ENCODE results near the gene IQSEC2. TPM values are rescaled to one million over a fixed set of nuclear protein-coding genes. Genes with fewer than 3 reads are reported as not detected.

IQSEC2 gene
- total RNA-seq, 1 donor from 2014 or later: 17.3 TPM

GRCh38 chrX:53287493-53288138 lies 6.2 kb upstream of the IQSEC2 start:
- H3K27me3 ChIP-seq: no peaks in the 10 kb centered on the region
- no peak for TF ChIP-seq CTCF (IDR thresholded peaks at IDR 0.05)
- no peak overlapping the region for H3K4me3 ChIP-seq
- DNase-seq (no peak), ATAC-seq (peak; percentile 66)
- peak overlapping the region; percentile 47 for H3K27ac ChIP-seq
- intact Hi-C loops (cut with DNase I): no loop called here
- no peaks in the 10 kb centered on the region for H3K9me3 ChIP-seq
- peaks cover 8% of the 10 kb centered on the region for H3K4me1 ChIP-seq
- no peaks in the 10 kb centered on the region for H3K36me3 ChIP-seq

DNA sequence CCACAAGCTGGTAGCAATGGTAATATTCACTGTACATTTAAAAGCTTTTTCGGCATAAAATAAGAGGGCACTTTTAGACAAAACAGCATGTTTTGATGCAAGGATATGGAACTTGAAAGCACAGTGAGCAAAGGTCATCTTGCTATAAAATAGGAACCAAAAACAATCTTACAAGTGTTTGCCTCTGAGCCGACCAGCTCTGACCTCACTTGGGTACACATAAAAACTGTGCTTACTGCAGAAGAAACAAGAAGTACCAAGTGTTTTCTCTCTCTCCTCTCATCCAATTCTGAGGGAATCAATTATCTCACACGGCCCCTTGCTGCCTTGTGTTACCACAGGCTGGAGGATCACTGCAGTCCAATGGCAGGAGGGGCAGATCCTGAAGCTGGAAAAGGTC lies 4.8 kb upstream of the IQSEC2 start:
- no peaks in the 10 kb centered on the region for H3K9me3 ChIP-seq
- no peak overlapping the region for H3K27ac ChIP-seq
- no peak overlapping the region for H3K4me3 ChIP-seq
- no peaks in the 10 kb centered on the region for H3K27me3 ChIP-seq
- DNase-seq: no peak
- no peak for ATAC-seq
- no peaks in the 10 kb centered on the region for H3K36me3 ChIP-seq
- H3K4me1 ChIP-seq: peaks cover 17% of the 10 kb centered on the region
- no peak for TF ChIP-seq CTCF (IDR thresholded peaks at IDR 0.05)
- intact Hi-C loops (cut with DNase I): no loop called here

DNA sequence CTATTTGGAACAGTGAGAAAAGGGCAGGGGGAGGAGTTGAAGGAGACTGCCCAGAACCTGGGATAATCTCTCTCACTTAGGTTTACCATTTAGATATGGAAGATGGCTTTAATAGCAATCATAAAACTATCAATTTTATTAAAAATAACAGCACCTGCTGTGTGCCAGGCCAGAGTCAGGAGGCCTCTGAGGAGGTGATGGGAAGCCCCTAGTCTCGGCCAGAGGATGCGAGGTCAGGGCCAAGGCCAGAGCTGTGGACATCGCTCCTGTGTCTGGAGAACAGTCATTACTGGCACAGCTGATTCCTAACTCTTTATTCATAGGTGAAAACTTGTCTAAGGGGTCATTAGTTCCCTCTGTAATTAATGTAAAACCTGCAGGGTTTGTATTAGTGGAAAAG lies 4.2 kb upstream of the IQSEC2 start:
- TF ChIP-seq CTCF (IDR thresholded peaks at IDR 0.05): no peak
- H3K27me3 ChIP-seq: no peaks in the 10 kb centered on the region
- ATAC-seq (no peak), DNase-seq (no peak)
- H3K4me3 ChIP-seq: no peak overlapping the region
- no peaks in the 10 kb centered on the region for H3K36me3 ChIP-seq
- no peaks in the 10 kb centered on the region for H3K9me3 ChIP-seq
- intact Hi-C loops (cut with DNase I): no loop called here
- H3K4me1 ChIP-seq: peaks cover 17% of the 10 kb centered on the region
- H3K27ac ChIP-seq: no peak overlapping the region

- intact Hi-C loops (cut with DNase I): no loop called here
- H3K4me1 ChIP-seq: peaks cover 22% of the 10 kb centered on the region
- H3K27me3 ChIP-seq: no peaks in the 10 kb centered on the region
- peak; percentile 75 for TF ChIP-seq CTCF (IDR thresholded peaks at IDR 0.05)
- H3K36me3 ChIP-seq: no peaks in the 10 kb centered on the region
- H3K9me3 ChIP-seq: no peaks in the 10 kb centered on the region
- no peak overlapping the region for H3K4me3 ChIP-seq
- DNase-seq (peak; percentile 74), ATAC-seq (peak; percentile 83)
- no peak overlapping the region for H3K27ac ChIP-seq
Observed at GRCh38 chrX:53284684-53285447, 3.5 kb upstream of the IQSEC2 start.

DNA sequence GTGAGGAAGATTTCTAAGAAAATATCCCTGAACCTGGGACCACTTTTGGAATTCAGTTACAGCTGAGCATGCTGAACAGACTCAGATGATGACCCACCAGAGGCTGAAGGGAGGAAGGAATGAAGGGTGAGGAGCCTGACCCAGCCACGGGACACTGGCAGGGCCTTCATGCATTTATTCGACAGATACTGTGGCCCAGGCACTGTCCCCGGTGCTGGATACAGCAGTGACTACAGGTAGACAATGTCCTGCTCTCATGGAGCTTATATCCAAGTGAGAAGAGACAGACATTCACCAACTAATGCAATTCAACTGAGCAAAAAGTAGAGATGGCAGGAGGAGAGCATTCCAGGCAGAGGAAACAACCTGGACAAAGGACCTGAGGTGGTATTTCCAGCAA lies 2.2 kb upstream of the IQSEC2 start:
- H3K4me3 ChIP-seq: no peak overlapping the region
- DNase-seq (no peak), ATAC-seq (no peak)
- H3K27me3 ChIP-seq: no peaks in the 10 kb centered on the region
- peaks cover 22% of the 10 kb centered on the region for H3K4me1 ChIP-seq
- intact Hi-C loops (cut with DNase I): no loop called here
- H3K9me3 ChIP-seq: no peaks in the 10 kb centered on the region
- no peaks in the 10 kb centered on the region for H3K36me3 ChIP-seq
- H3K27ac ChIP-seq: no peak overlapping the region
- no peak for TF ChIP-seq CTCF (IDR thresholded peaks at IDR 0.05)

Data from upper lobe of right lung (tissue), 1 donor.